A549 (cell line): ENCODE measurements around the gene ST6GALNAC4. TPM values are rescaled to one million over a fixed set of nuclear protein-coding genes. Genes with fewer than 3 reads are reported as not detected.

Source experiments
- ATAC-seq, 2 experiments: fragments of 200-7000 bp in 1 of 2; fragments of >200 bp in 1 of 2; cut with Nextera tagmentation in 1 of 2; cut with Tn5 transposase in 1 of 2; 3 replicates each; pipeline versions ENCODE4 v1.8.0 to v1.9.1; 2018 to 2020; ENCODE audit warnings: mild to moderate bottlenecking in 1 of 2, moderate library complexity in 1 of 2
- CTCF ChIA-PET: fragments of 300-600 bp; sonication (Branson Sonifier 250); formaldehyde crosslinking; extraction: SDS; loops from one replicate; lab custom pipeline; 2021; ENCODE audit warnings: antibody characterized with exemption, inconsistent platforms; lab: Yijun Ruan, JAX
- POLR2A ChIA-PET: fragments of 350-600 bp; formaldehyde crosslinking; extraction: SDS; loops from one replicate; lab custom pipeline; 2021; ENCODE audit warnings: antibody characterized with exemption, inconsistent platforms; lab: Yijun Ruan, JAX
- DNase-seq, 2 experiments: peaks; one replicate each; pipeline versions ENCODE4 v3.0.0 to v3.0.0-alpha.2; 2011 to 2016; ENCODE audit warnings: low read depth in 1 of 2, low spot score in 1 of 2
- FAIRE-seq: peaks from 2 replicates; lab custom pipeline; 2011; peaks lifted over from hg19 to GRCh38; lab: Jason Lieb, UNC
- H3K27ac ChIP-seq, 2 experiments: fragments of >200 bp; sonication (Bioruptor Twin); formaldehyde crosslinking; 3 replicates each; pipeline ENCODE4 v1.5.1; 2016 to 2017
- H3K4me1 ChIP-seq: fragments of >200 bp; sonication (Bioruptor Twin); formaldehyde crosslinking; 3 replicates; pipeline ENCODE4 v1.6.1; 2016
- H3K4me2 ChIP-seq: fragments of >200 bp; sonication (Bioruptor Twin); formaldehyde crosslinking; 3 replicates; pipeline ENCODE4 v1.6.1; 2016
- H3K4me3 ChIP-seq: fragments of >200 bp; sonication (Bioruptor Twin); formaldehyde crosslinking; 3 replicates; pipeline ENCODE4 v1.5.1; 2016
- H3K9me3 ChIP-seq: fragments of >200 bp; sonication (Bioruptor Twin); formaldehyde crosslinking; 3 replicates; pipeline ENCODE4 v1.6.1; 2016
- BHLHE40 ChIP-seq: IDR thresholded peaks from 2 replicates; pipeline ENCODE4 v1.6.1; 2012; ENCODE audit warnings: low read depth, low read length, inconsistent platforms
- CBX8 ChIP-seq: fragments of 200-600 bp; sonication (generic); IDR thresholded peaks from 2 replicates; pipeline ENCODE4 v1.6.1; 2016
- CHD2 ChIP-seq: fragments of 150-350 bp; IDR thresholded peaks from 2 replicates; pipeline ENCODE4 v1.6.1; 2014; ENCODE audit warnings: low read length; ENCODE audit not compliant: partially characterized antibody
- CTCF ChIP-seq: fragments of >200 bp; sonication (Bioruptor Twin); formaldehyde crosslinking; IDR thresholded peaks from 3 replicates; pipeline ENCODE4 v1.5.1; 2016
- E2F6 ChIP-seq: IDR thresholded peaks from 2 replicates; pipeline ENCODE4 v1.6.1; 2012; ENCODE audit warnings: low read depth, borderline replicate concordance
- ELK1 ChIP-seq: fragments of 150-350 bp; IDR thresholded peaks from 2 replicates; pipeline ENCODE4 v1.6.1; 2014; ENCODE audit warnings: low read depth, mild to moderate bottlenecking, low read length
- FOSB ChIP-seq: fragments of 250-450 bp; sonication (Bioruptor Pico); IDR thresholded peaks from 2 replicates; pipeline ENCODE4 v1.5.0; 2020; ENCODE audit warnings: mild to moderate bottlenecking, moderate library complexity
- FOSL2 ChIP-seq, 2 experiments: fragments of 450-650 bp in 1 of 2; fragments of >200 bp in 1 of 2; sonication (Bioruptor Twin) in 1 of 2; formaldehyde crosslinking; IDR thresholded peaks; 2 replicates each; pipeline versions ENCODE4 v1.5.0 to v1.6.1; 2016 to 2020; ENCODE audit warnings: mild to moderate bottlenecking in 1 of 2, moderate library complexity in 1 of 2
- HOXA7 ChIP-seq: fragments of 250-450 bp; sonication (Bioruptor Pico); IDR thresholded peaks from 2 replicates; pipeline ENCODE4 v1.5.0; 2020; ENCODE audit warnings: mild to moderate bottlenecking, moderate library complexity
- HOXB13 ChIP-seq: fragments of 250-450 bp; sonication (Bioruptor Pico); IDR thresholded peaks from 2 replicates; pipeline ENCODE4 v1.5.0; 2020; ENCODE audit warnings: low read depth, mild to moderate bottlenecking, moderate library complexity
- JUN ChIP-seq, 2 experiments: fragments of >200 bp; sonication (Bioruptor Twin); formaldehyde crosslinking; IDR thresholded peaks; 2 replicates in 1 of 2; 3 replicates in 1 of 2; pipeline ENCODE4 v1.6.1; 2016 to 2017
- JUNB ChIP-seq: fragments of >200 bp; sonication (Bioruptor Twin); formaldehyde crosslinking; IDR thresholded peaks from 2 replicates; pipeline ENCODE4 v1.6.1; 2016
- KDM1A ChIP-seq: fragments of 200-600 bp; sonication (generic); IDR thresholded peaks from 2 replicates; pipeline ENCODE4 v1.6.1; 2016; ENCODE audit warnings: low read depth, mild to moderate bottlenecking
- MAFK ChIP-seq: fragments of 450-650 bp; IDR thresholded peaks from 2 replicates; pipeline ENCODE4 v1.6.1; 2014; ENCODE audit not compliant: partially characterized antibody
- MAZ ChIP-seq: fragments of 150-350 bp; IDR thresholded peaks from 2 replicates; pipeline ENCODE4 v1.6.1; 2014; ENCODE audit warnings: antibody characterized with exemption, low read depth, low read length, borderline replicate concordance
- MYC ChIP-seq: IDR thresholded peaks from 2 replicates; pipeline ENCODE4 v1.6.1; 2012; ENCODE audit warnings: mild to moderate bottlenecking, inconsistent platforms, low read length, improper control_type of control experiment, borderline replicate concordance
- NR3C1 ChIP-seq: fragments of >200 bp; sonication (Bioruptor Twin); formaldehyde crosslinking; IDR thresholded peaks from 3 replicates; pipeline ENCODE4 v1.6.1; 2017
- PBX3 ChIP-seq: IDR thresholded peaks from 2 replicates; pipeline ENCODE4 v1.6.1; 2012
- POLR2AphosphoS2 ChIP-seq: conservative IDR thresholded peaks from 2 replicates; pipeline ENCODE4 v1.6.1; 2012; ENCODE audit warnings: low read length, improper control_type of control experiment, inconsistent platforms
- RAD21 ChIP-seq, 2 experiments: fragments of >200 bp in 1 of 2; sonication (Bioruptor Twin) in 1 of 2; formaldehyde crosslinking in 1 of 2; IDR thresholded peaks in 1 of 2; conservative IDR thresholded peaks in 1 of 2; 2 replicates in 1 of 2; 3 replicates in 1 of 2; pipeline ENCODE4 v1.6.1; 2012 to 2018; ENCODE audit warnings: inconsistent platforms in 1 of 2
- RARB ChIP-seq: fragments of 250-450 bp; sonication (Bioruptor Pico); IDR thresholded peaks from 2 replicates; pipeline ENCODE4 v1.8.0; 2021; ENCODE audit warnings: mild to moderate bottlenecking, moderate library complexity
- RCOR1 ChIP-seq: fragments of 150-350 bp; IDR thresholded peaks from 2 replicates; pipeline ENCODE4 v1.6.1; 2014; ENCODE audit warnings: antibody characterized with exemption, low read length, low read depth
- REST ChIP-seq: fragments of 200-600 bp; sonication (generic); IDR thresholded peaks from 2 replicates; pipeline ENCODE4 v1.6.1; 2016; ENCODE audit warnings: antibody characterized with exemption, mild to moderate bottlenecking, moderate library complexity
- RFX5 ChIP-seq: fragments of 450-650 bp; IDR thresholded peaks from 2 replicates; pipeline ENCODE4 v1.7.1; 2014; ENCODE audit warnings: antibody characterized with exemption, mild to moderate bottlenecking, moderate library complexity
- SMC3 ChIP-seq: fragments of >200 bp; sonication (Bioruptor Twin); formaldehyde crosslinking; IDR thresholded peaks from 3 replicates; pipeline ENCODE4 v1.6.1; 2018; ENCODE audit warnings: inconsistent platforms
- SREBF2 ChIP-seq: fragments of 450-650 bp; IDR thresholded peaks from 2 replicates; pipeline ENCODE4 v1.6.1; 2014; ENCODE audit warnings: mild to moderate bottlenecking, moderate library complexity
- TFCP2L1 ChIP-seq: fragments of 250-450 bp; sonication (Bioruptor Pico); IDR thresholded peaks from 2 replicates; pipeline ENCODE4 v1.5.0; 2021; ENCODE audit warnings: mild to moderate bottlenecking
- TP53 ChIP-seq: fragments of 250-450 bp; sonication (Bioruptor Pico); IDR thresholded peaks from 2 replicates; pipeline ENCODE4 v1.5.0; 2021; ENCODE audit warnings: mild to moderate bottlenecking, moderate library complexity
- USF2 ChIP-seq: fragments of 450-650 bp; IDR thresholded peaks from 2 replicates; pipeline ENCODE4 v1.6.1; 2014; ENCODE audit warnings: antibody characterized with exemption
- ZC3H11A ChIP-seq: fragments of 450-650 bp; IDR thresholded peaks from 2 replicates; pipeline ENCODE4 v1.6.1; 2014; ENCODE audit warnings: antibody characterized with exemption, mild to moderate bottlenecking
- ZSCAN20 ChIP-seq: fragments of 250-450 bp; sonication (Bioruptor Pico); IDR thresholded peaks from 2 replicates; pipeline ENCODE4 v1.8.0; 2022; ENCODE audit warnings: mild to moderate bottlenecking, moderate library complexity
- WGBS: methylation state at CpG from one replicate; pipeline ENCODE4 v1.1.6; 2017; ENCODE audit errors: missing lambda C conversion rate; 5-methylcytosine and 5-hydroxymethylcytosine counted together
- polyA plus RNA-seq, 4 experiments: library from polyadenylated mRNA; depleted of rRNA in 3 of 4; stranded (reverse); fragments of >200 nt; fragmentation: RNase III in 1 of 4; extraction: RNeasy Plus Mini Kit Qiagen cat#74134 plus additional on column Dnase treatment in 1 of 4; gene quantifications; 2 replicates in 3 of 4; 3 replicates in 1 of 4; pipeline ENCODE4 v1.2.3, GENCODE V29; 2011 to 2017

The ST6GALNAC4 gene
- polyA plus RNA-seq, 2 of the 4 experiments (the other 2 are of a cell fraction), result 11.0 to 24.8 TPM

GRCh38 chr9:127955294-127956015 lies 38.6 kb upstream of the ST6GALNAC4 start (continued):
- TF ChIP-seq RFX5, result no peak
- no peak for TF ChIP-seq NR3C1
- TF ChIP-seq RCOR1, result peak; percentile 78; the same call in 1 of the 2 replicates
- TF ChIP-seq POLR2AphosphoS2, result no peak
- TF ChIP-seq FOSL2 (IDR thresholded peaks at IDR 0.05), result peak; percentile 95
- peak; percentile 99 for TF ChIP-seq FOSL2 (CRISPR knock-in tag; IDR thresholded peaks at IDR 0.05)
- TF ChIP-seq MAFK, result no peak
- TF ChIP-seq MYC, result peak; percentile 70; the same call in 1 of the 2 replicates
- TF ChIP-seq TP53 (CRISPR knock-in tag), result no peak
- TF ChIP-seq MAZ, result no peak
- no peak for TF ChIP-seq USF2
- peak; percentile 25; the same call in 1 of the 2 replicates for TF ChIP-seq BHLHE40
- TF ChIP-seq PBX3, result 0 out of 2 replicates have a peak, but pooled peaks have one; percentile 58
- no peak for TF ChIP-seq HOXB13 (CRISPR knock-in tag)
- no peak for TF ChIP-seq KDM1A
- TF ChIP-seq FOSB (CRISPR knock-in tag), result no peak
- TF ChIP-seq TFCP2L1 (CRISPR knock-in tag), result no peak; the same call in 1 of the 2 replicates
- no peak for TF ChIP-seq ELK1
- TF ChIP-seq SMC3, result peak; percentile 50; the same call in 1 of the 3 replicates
- peak; percentile 52 to 59; a peak in 1 of 5 replicates for TF ChIP-seq JUN (IDR thresholded peaks at IDR 0.05)
- TF ChIP-seq ZSCAN20 (CRISPR knock-in tag), result no peak
- TF ChIP-seq CHD2, result no peak

GRCh38 chr9:127954831-127955293 lies 38.0 kb upstream of the ST6GALNAC4 start:
- 56% methylated on average over 13 of the region's 13 CpGs for WGBS
- no peaks in the 10 kb centered on the region for H3K9me3 ChIP-seq
- ChIA-PET CTCF (interaction anchor here (0.6 to 35.7 kb wide), 23 partner anchors 10 to 170 kb away, joined by 3 to 827 read pairs (median 5); partner anchors contain the start of genes DPM2 and EEIG1), POLR2A (interaction anchor here (1.0 to 2.1 kb wide), 2 partner anchors 11 to 25 kb away, joined by 4 to 10 read pairs; partner anchors contain the start of gene EEIG1)
- no peak for FAIRE-seq
- ATAC-seq, result peak; percentile 19 to 20; a peak in 4 of 6 replicates
- peak overlapping the region; percentile 86 for H3K4me2 ChIP-seq
- H3K27ac ChIP-seq, result peak overlapping the region; percentile 75 to 84
- H3K4me1 ChIP-seq, result peaks cover 55% of the 10 kb centered on the region
- H3K4me3 ChIP-seq, result no peak overlapping the region
- DNase-seq, result no peak
- TF ChIP-seq CTCF (no peak), REST (no peak), JUNB (no peak), RARB (CRISPR knock-in tag) (no peak), RFX5 (no peak), E2F6 (no peak), CBX8 (no peak), HOXA7 (no peak), BHLHE40 (no peak), SREBF2 (no peak), RAD21 (conservative IDR thresholded peaks at IDR 0.05 in 1 of 2, IDR thresholded peaks at IDR 0.05 in 1 of 2) (no peak), ZC3H11A (no peak)
